Measurements from ENCODE around the gene UNG. TPM values are rescaled to one million over a fixed set of nuclear protein-coding genes. Genes with fewer than 3 reads are reported as not detected.

Gene UNG
- total and polyA plus RNA-seq, 9 of the 15 experiments (the other 6 are each of a cell fraction or from before 2014, with no cell fraction given): 8.4 to 59.8 (median 41.0) TPM

DNA sequence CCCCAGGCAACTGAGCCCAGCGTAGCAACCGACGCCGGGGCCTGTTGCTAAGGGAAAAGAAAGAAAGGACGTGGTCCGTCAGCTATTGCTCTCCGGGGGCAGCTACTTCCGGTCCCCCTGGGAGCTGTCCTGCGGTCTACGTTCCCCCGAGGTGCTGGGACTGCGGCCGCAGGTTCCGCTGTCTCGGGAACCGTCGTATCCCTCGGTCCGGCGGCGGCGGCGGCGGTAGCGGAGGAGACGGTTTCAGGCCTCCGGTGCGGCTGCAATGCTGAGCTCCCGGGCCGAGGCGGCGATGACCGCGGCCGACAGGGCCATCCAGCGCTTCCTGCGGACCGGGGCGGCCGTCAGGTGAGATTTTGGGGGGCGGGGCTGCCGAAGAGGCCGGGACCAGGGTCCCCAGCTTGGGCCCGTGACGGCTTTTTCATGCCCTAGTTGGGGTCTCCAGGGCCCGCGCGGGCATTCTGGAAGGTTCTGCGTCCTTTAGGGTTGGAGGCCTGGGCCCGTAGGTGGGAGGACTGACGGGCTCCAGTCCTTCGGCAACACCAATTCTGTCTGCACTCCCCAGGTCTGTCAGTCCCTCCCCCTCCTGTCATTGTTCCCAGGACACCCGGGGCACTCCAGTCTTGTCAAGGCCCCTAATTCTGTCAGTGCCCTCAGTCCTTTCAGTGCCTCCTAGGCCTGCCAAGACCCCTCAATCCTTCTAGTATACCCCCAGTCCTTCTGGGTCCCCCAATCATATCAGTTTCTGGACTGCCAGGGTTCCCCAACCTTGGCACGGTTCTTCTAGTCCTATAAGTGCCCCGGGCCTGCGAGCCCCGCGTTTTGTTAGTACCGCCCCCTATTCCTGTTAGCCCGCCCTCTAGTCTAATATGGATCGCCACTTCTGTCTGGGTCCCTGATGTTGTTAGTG is 44.7 kb upstream of the UNG start, which contains the start of gene USP30 (continued):
- peak in 1 of 2 experiments; percentile 94; a peak in 2 of 3 replicates for TF ChIP-seq CBX3 (IDR thresholded peaks at IDR 0.05; ENCODE audit: borderline replicate concordance in 1 of 2, low read length in 2 of 2)
- TF ChIP-seq ELK1 (CRISPR knock-in tag; IDR thresholded peaks at IDR 0.05): no peak
- no peak for TF ChIP-seq HNRNPK (IDR thresholded peaks at IDR 0.05; ENCODE audit: low read depth, low read length, poor library complexity, severe bottlenecking)
- TF ChIP-seq OTX1 (CRISPR knock-in tag; IDR thresholded peaks at IDR 0.05): 0 out of 2 replicates have a peak, but pooled peaks have one; percentile 3
- TF ChIP-seq, protein P1, sequence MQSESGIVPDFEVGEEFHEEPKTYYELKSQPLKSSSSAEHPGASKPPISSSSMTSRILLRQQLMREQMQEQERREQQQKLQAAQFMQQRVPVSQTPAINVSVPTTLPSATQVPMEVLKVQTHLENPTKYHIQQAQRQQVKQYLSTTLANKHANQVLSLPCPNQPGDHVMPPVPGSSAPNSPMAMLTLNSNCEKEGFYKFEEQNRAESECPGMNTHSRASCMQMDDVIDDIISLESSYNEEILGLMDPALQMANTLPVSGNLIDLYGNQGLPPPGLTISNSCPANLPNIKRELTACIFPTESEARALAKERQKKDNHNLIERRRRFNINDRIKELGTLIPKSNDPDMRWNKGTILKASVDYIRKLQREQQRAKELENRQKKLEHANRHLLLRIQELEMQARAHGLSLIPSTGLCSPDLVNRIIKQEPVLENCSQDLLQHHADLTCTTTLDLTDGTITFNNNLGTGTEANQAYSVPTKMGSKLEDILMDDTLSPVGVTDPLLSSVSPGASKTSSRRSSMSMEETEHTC (IDR thresholded peaks at IDR 0.05): no peak
- TF ChIP-seq SNIP1 (IDR thresholded peaks at IDR 0.05; ENCODE audit: low read depth): no peak; the same call in 1 of the 2 replicates
- TF ChIP-seq ETV1 (tag; conservative IDR thresholded peaks at IDR 0.05; ENCODE audit: low read depth): 0 out of 2 replicates have a peak, but pooled peaks have one; percentile 29
- TF ChIP-seq YY1 (IDR thresholded peaks at IDR 0.05; ENCODE audit: borderline replicate concordance in 1 of 3, control insufficient read depth in 1 of 3, extremely low read depth in 1 of 3, insufficient read depth in 3 of 3, insufficient read length in 1 of 3, insufficient replicate concordance in 2 of 3, low read depth in 1 of 3, low read length in 2 of 3): peak in 2 of 3 experiments; percentile 56 to 77
- TF ChIP-seq VEZF1 (CRISPR knock-in tag; IDR thresholded peaks at IDR 0.05): peak; percentile 82
- TF ChIP-seq SUPT5H (IDR thresholded peaks at IDR 0.05): peak; percentile 38; the same call in 1 of the 2 replicates
- TF ChIP-seq, protein P2, sequence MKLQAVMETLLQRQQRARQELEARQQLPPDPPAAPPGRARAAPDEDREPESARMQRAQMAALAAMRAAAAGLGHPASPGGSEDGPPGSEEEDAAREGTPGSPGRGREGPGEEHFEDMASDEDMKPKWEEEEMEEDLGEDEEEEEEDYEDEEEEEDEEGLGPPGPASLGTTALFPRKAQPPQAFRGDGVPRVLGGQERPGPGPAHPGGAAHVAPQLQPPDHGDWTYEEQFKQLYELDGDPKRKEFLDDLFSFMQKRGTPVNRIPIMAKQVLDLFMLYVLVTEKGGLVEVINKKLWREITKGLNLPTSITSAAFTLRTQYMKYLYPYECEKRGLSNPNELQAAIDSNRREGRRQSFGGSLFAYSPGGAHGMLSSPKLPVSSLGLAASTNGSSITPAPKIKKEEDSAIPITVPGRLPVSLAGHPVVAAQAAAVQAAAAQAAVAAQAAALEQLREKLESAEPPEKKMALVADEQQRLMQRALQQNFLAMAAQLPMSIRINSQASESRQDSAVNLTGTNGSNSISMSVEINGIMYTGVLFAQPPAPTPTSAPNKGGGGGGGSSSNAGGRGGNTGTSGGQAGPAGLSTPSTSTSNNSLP (IDR thresholded peaks at IDR 0.05; ENCODE audit: borderline replicate concordance, low read depth, low read length): no peak
- TF ChIP-seq ETS1 (conservative IDR thresholded peaks at IDR 0.05; ENCODE audit: control insufficient read depth, low read depth, low read length): 0 out of 2 replicates have a peak, but pooled peaks have one; percentile 68
- no peak for TF ChIP-seq NBN (IDR thresholded peaks at IDR 0.05; ENCODE audit: low read depth)
- TF ChIP-seq HEY1 (CRISPR knock-in tag; IDR thresholded peaks at IDR 0.05; ENCODE audit: borderline replicate concordance): no peak
- TF ChIP-seq SMARCC2 (IDR thresholded peaks at IDR 0.05; ENCODE audit: low read depth): no peak
- TF ChIP-seq RFX7 (CRISPR knock-in tag; IDR thresholded peaks at IDR 0.05): no peak
- TF ChIP-seq BDP1 (IDR thresholded peaks at IDR 0.05; ENCODE audit: insufficient read depth, insufficient read length): no peak
- TF ChIP-seq ZNF263 (CRISPR knock-in tag; IDR thresholded peaks at IDR 0.05; ENCODE audit: borderline replicate concordance): 0 out of 2 replicates have a peak, but pooled peaks have one; percentile 21

Data from K562 (cell line).